K562 (cell line): ENCODE results near the gene UBAC2. TPM values are rescaled to one million over a fixed set of nuclear protein-coding genes. Genes with fewer than 3 reads are reported as not detected.

Experiments
- ATAC-seq: fragments of 200-7000 bp; cut with Tn5 transposase; 3 replicates; pipeline ENCODE4 v1.9.1; 2020; ENCODE audit warnings: moderate library complexity
- BruUV-seq: library from RNA; stranded (reverse); fragments of 400-500 nt; replicated peaks from 2 replicates; lab custom pipeline; 2021; lab: Mats Ljungman, UMichigan
- CTCF ChIA-PET: fragments of 300-600 bp; formaldehyde crosslinking; extraction: SDS; loops from one replicate; lab custom pipeline; 2021; ENCODE audit warnings: low intra/inter-chr PET ratio; lab: Yijun Ruan, JAX
- POLR2A ChIA-PET: fragments of 300-600, 350-650 bp; sonication (Branson Sonifier 250); formaldehyde crosslinking; extraction: SDS; loops from one replicate; lab custom pipeline; 2021; ENCODE audit warnings: antibody characterized with exemption, inconsistent platforms; lab: Yijun Ruan, JAX
- DNase-seq, 4 experiments: peaks; one replicate each; pipeline versions ENCODE4 v3.0.0 to v3.0.0-alpha.2; 2011 to 2018; ENCODE audit warnings: low spot score in 3 of 4, mixed read lengths in 3 of 4; ENCODE audit errors: extremely low read depth in 1 of 4
- FAIRE-seq: peaks from 2 replicates; lab custom pipeline; 2011; peaks lifted over from hg19 to GRCh38; lab: Jason Lieb, UNC
- H2AFZ ChIP-seq: 2 replicates; pipeline ENCODE4 v1.6.0; 2011; ENCODE audit warnings: low read depth, low read length, control low read depth, inconsistent platforms
- H3K27ac ChIP-seq: fragments of 200-600 bp; 3 replicates; pipeline ENCODE4 v1.8.0; 2011; ENCODE audit warnings: low read depth, mild to moderate bottlenecking, control low read depth, inconsistent platforms, low read length, moderate library complexity, mixed read lengths; ENCODE audit errors: extremely low read depth
- H3K27me3 ChIP-seq, 2 experiments: fragments of 300-600 bp in 1 of 2; 2 replicates in 1 of 2; 3 replicates in 1 of 2; pipeline versions ENCODE4 v1.6.0 to v1.8.0; 2011; ENCODE audit warnings: inconsistent platforms in 2 of 2, low read length in 2 of 2, mild to moderate bottlenecking in 1 of 2, mixed read lengths in 1 of 2, moderate library complexity in 1 of 2; ENCODE audit not compliant: control insufficient read depth in 2 of 2, insufficient read depth in 2 of 2
- H3K36me3 ChIP-seq: fragments of 300-600 bp; 3 replicates; pipeline ENCODE4 v1.8.0; 2011; ENCODE audit warnings: mild to moderate bottlenecking, low read length, inconsistent platforms; ENCODE audit not compliant: control insufficient read depth, insufficient read depth
- H3K4me1 ChIP-seq, 2 experiments: fragments of 200-600 bp in 1 of 2; replicated peaks in 1 of 2; 2 replicates in 1 of 2; 3 replicates in 1 of 2; pipeline versions ENCODE4 v1.5.1 to v1.8.0; 2011; ENCODE audit warnings: inconsistent platforms in 2 of 2, low read length in 2 of 2, mild to moderate bottlenecking in 1 of 2, mixed read lengths in 1 of 2, moderate library complexity in 1 of 2; ENCODE audit not compliant: control insufficient read depth in 2 of 2, insufficient read depth in 2 of 2
- H3K4me2 ChIP-seq: 2 replicates; pipeline ENCODE4 v1.6.1; 2011; ENCODE audit warnings: low read length, control low read depth, inconsistent platforms, mixed read lengths; ENCODE audit not compliant: insufficient read depth
- H3K4me3 ChIP-seq: fragments of 200-600 bp; sonication (generic), shearing (Covaris generic); 2 replicates; pipeline ENCODE4 v1.5.1; 2016; ENCODE audit warnings: control low read depth, inconsistent platforms
- H3K79me2 ChIP-seq: fragments of 200-600 bp; 3 replicates; pipeline ENCODE4 v1.8.0; 2011; ENCODE audit warnings: low read length, inconsistent platforms; ENCODE audit not compliant: control insufficient read depth, insufficient read depth
- H3K9ac ChIP-seq, 2 experiments: 2 replicates each; pipeline versions ENCODE4 v1.6.0 to v1.6.1; 2011; ENCODE audit warnings: low read depth in 2 of 2, low read length in 2 of 2, control low read depth in 1 of 2, inconsistent platforms in 1 of 2, mild to moderate bottlenecking in 1 of 2, mixed read lengths in 1 of 2; ENCODE audit not compliant: insufficient read depth in 1 of 2
- H3K9me1 ChIP-seq: one replicate; pipeline ENCODE4 v1.6.0; 2011; ENCODE audit warnings: inconsistent platforms, mild to moderate bottlenecking, low read length, moderate library complexity; ENCODE audit not compliant: control insufficient read depth, insufficient read depth
- H3K9me3 ChIP-seq: replicated peaks from 2 replicates; pipeline ENCODE4 v1.5.1; 2011; ENCODE audit warnings: low read depth, low read length, inconsistent platforms; ENCODE audit not compliant: control insufficient read depth, insufficient read depth
- H4K20me1 ChIP-seq: replicated peaks from 2 replicates; pipeline ENCODE4 v1.6.1; 2011; ENCODE audit warnings: low read length, inconsistent platforms, mixed read lengths; ENCODE audit not compliant: control insufficient read depth, insufficient read depth
- NCOA1 ChIP-seq: fragments of 450-650 bp; IDR thresholded peaks from 2 replicates; pipeline ENCODE4 v1.6.1; 2016; ENCODE audit warnings: low read depth
- SRF ChIP-seq, 2 experiments: fragments of 250-450, 450-650 bp in 1 of 2; sonication (Bioruptor Pico) in 1 of 2; sonication (generic) in 1 of 2; formaldehyde crosslinking; IDR thresholded peaks; 2 replicates each; pipeline versions ENCODE4 v1.5.0 to v1.5.1; 2020 to 2022; ENCODE audit warnings: mild to moderate bottlenecking in 1 of 2, missing genetic modification reagents in 1 of 2
- STAG1 ChIP-seq: sonication (generic); formaldehyde crosslinking; IDR thresholded peaks from 2 replicates; pipeline ENCODE4 v1.5.0; 2020; ENCODE audit warnings: missing genetic modification reagents, borderline replicate concordance
- ZNF23 ChIP-seq: fragments of 250-450 bp; sonication (Bioruptor Pico); IDR thresholded peaks from 2 replicates; pipeline ENCODE4 v1.4.0; 2020; ENCODE audit warnings: mild to moderate bottlenecking
- ZNF3 ChIP-seq: fragments of 250-450 bp; sonication (Bioruptor Pico); IDR thresholded peaks from 2 replicates; pipeline ENCODE4 v1.5.0; 2021; ENCODE audit warnings: mild to moderate bottlenecking, moderate library complexity
- whole genome bisulfite sequencing: fragments of 100-300 bp; shearing (Covaris generic); methylation state at CpG from one replicate; pipeline ENCODE4 v1.1.6; 2016; ENCODE audit warnings: low coverage, mixed read lengths; ENCODE audit not compliant: insufficient coverage; ENCODE audit errors: missing lambda C conversion rate; 5-methylcytosine and 5-hydroxymethylcytosine counted together
- in situ Hi-C: fragments of 300-500 bp; cut with MboI; formaldehyde crosslinking; loops from 4 replicates; pipeline ENCODE4 v1.15.0; 2018; ENCODE audit warnings: inconsistent platforms, mixed read lengths
- intact Hi-C: fragments of 100-400 bp; cut with micrococcal nuclease; formaldehyde crosslinking; loops from 2 replicates; pipeline ENCODE4 v1.14.2; 2022
- polyA plus RNA-seq, 8 experiments: library from polyadenylated mRNA; depleted of rRNA in 4 of 8; stranded (reverse) in 5 of 8; unstranded in 3 of 8; fragments of >200 nt; fragmentation: Nextera tagmentation in 2 of 8; fragmentation: Illumina TruSeq in 1 of 8; extraction: Ambion mirVana in 2 of 8; extraction: Trizol in 1 of 8; gene quantifications; 2 replicates each; pipeline versions ENCODE4 v1.2.1 to v1.2.3, GENCODE V29; 2011 to 2014; ENCODE audit warnings: inconsistent platforms in 1 of 8, missing spikeins in 1 of 8
- total RNA-seq, 7 experiments: library from RNA; depleted of rRNA in 6 of 7; stranded (reverse); fragments of >200 nt in 6 of 7; fragmentation: Illumina TruSeq in 2 of 7; extraction: Trizol in 2 of 7; gene quantifications; 2 replicates each; pipeline versions ENCODE4 v1.2.1 to v1.2.3, GENCODE V29; 2011 to 2021; ENCODE audit warnings: low replicate concordance in 1 of 7
- TF ChIP-seq, protein P1 (sequence below): sonication (generic); formaldehyde crosslinking; IDR thresholded peaks from 2 replicates; pipeline ENCODE4 v1.8.0; 2022; ENCODE audit warnings: mild to moderate bottlenecking, missing genetic modification reagents
- TF ChIP-seq, protein P2 (sequence below), 2 experiments: fragments of 450-650 bp in 1 of 2; sonication (generic) in 1 of 2; formaldehyde crosslinking; conservative IDR thresholded peaks; 2 replicates each; pipeline versions ENCODE4 v1.4.0 to v1.8.1; 2020 to 2022; ENCODE audit warnings: mild to moderate bottlenecking in 1 of 2, missing genetic modification reagents in 1 of 2
- TF ChIP-seq, protein P3 (sequence below): fragments of 250-450 bp; sonication (Bioruptor Pico); IDR thresholded peaks from 2 replicates; pipeline ENCODE4 v1.4.0; 2020
- TF ChIP-seq, protein P4 (sequence below): fragments of 450-650 bp; IDR thresholded peaks from 2 replicates; pipeline ENCODE4 v1.6.1; 2018; ENCODE audit not compliant: partially characterized antibody

Gene UBAC2
- total and polyA plus RNA-seq, 9 of the 15 experiments (the other 6 are each of a cell fraction or from before 2014, with no cell fraction given): 6.0 to 84.1 (median 32.3) TPM

DNA sequence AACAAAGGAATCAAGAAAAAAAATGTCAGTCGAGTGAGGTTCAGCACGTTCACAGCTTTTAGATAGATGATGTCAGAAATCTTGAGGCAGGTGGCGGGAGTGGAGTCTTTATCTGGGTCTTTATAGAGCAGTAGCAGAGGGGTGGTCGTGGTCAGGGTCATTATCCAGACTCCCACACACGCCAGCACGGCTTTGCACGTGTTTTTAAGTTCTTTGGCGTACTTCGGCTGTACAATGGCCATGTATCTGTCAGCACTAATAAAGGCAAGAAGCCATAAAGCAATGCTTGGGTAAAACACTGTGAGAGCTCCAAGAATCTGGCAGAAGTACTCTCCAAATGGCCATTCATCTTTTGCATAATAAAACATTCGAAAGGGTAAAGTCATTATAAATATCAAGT is 54.6 kb downstream of the UBAC2 start:
- H3K27ac ChIP-seq: no peak overlapping the region
- H3K4me3 ChIP-seq: no peak overlapping the region
- no TSS peak for BruUV-seq
- no peaks in the 10 kb centered on the region for H3K27me3 ChIP-seq
- H3K36me3 ChIP-seq: peaks cover 38% of the 10 kb centered on the region; the same call in 2 of the 3 replicates
- FAIRE-seq (no peak), DNase-seq (no peak), ATAC-seq (no peak)
- H2AFZ ChIP-seq: no peak overlapping the region
- H3K9me3 ChIP-seq: no peaks in the 10 kb centered on the region
- intact Hi-C loops (no loop called here), in situ Hi-C loops (no loop called here)
- POLR2A ChIA-PET: interaction anchor here (1.9 kb wide), 1 partner anchor 9 kb away, joined by 5 read pairs; no protein-coding TSS in a partner anchor
- WGBS: 61% methylated on average over 7 of the region's 10 CpGs
- H3K4me1 ChIP-seq: no peaks in the 10 kb centered on the region
- no peaks in the 10 kb centered on the region for H4K20me1 ChIP-seq
- no peaks in the 10 kb centered on the region for H3K9me1 ChIP-seq
- CTCF ChIA-PET: no interaction called here
- no peaks in the 10 kb centered on the region for H3K79me2 ChIP-seq
- no peak overlapping the region for H3K9ac ChIP-seq
- no peak overlapping the region for H3K4me2 ChIP-seq
- TF ChIP-seq, protein P1, sequence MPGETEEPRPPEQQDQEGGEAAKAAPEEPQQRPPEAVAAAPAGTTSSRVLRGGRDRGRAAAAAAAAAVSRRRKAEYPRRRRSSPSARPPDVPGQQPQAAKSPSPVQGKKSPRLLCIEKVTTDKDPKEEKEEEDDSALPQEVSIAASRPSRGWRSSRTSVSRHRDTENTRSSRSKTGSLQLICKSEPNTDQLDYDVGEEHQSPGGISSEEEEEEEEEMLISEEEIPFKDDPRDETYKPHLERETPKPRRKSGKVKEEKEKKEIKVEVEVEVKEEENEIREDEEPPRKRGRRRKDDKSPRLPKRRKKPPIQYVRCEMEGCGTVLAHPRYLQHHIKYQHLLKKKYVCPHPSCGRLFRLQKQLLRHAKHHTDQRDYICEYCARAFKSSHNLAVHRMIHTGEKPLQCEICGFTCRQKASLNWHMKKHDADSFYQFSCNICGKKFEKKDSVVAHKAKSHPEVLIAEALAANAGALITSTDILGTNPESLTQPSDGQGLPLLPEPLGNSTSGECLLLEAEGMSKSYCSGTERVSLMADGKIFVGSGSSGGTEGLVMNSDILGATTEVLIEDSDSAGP (CRISPR knock-in tag): no peak
- TF ChIP-seq STAG1 (no peak), NCOA1 (no peak), ZNF23 (CRISPR knock-in tag) (no peak), SRF (CRISPR knock-in tag; IDR thresholded peaks at IDR 0.05) (no peak), ZNF3 (no peak)
- TF ChIP-seq, protein P2, sequence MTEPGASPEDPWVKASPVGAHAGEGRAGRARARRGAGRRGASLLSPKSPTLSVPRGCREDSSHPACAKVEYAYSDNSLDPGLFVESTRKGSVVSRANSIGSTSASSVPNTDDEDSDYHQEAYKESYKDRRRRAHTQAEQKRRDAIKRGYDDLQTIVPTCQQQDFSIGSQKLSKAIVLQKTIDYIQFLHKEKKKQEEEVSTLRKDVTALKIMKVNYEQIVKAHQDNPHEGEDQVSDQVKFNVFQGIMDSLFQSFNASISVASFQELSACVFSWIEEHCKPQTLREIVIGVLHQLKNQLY (CRISPR knock-in tag; conservative IDR thresholded peaks at IDR 0.05): no peak
- TF ChIP-seq, protein P3, sequence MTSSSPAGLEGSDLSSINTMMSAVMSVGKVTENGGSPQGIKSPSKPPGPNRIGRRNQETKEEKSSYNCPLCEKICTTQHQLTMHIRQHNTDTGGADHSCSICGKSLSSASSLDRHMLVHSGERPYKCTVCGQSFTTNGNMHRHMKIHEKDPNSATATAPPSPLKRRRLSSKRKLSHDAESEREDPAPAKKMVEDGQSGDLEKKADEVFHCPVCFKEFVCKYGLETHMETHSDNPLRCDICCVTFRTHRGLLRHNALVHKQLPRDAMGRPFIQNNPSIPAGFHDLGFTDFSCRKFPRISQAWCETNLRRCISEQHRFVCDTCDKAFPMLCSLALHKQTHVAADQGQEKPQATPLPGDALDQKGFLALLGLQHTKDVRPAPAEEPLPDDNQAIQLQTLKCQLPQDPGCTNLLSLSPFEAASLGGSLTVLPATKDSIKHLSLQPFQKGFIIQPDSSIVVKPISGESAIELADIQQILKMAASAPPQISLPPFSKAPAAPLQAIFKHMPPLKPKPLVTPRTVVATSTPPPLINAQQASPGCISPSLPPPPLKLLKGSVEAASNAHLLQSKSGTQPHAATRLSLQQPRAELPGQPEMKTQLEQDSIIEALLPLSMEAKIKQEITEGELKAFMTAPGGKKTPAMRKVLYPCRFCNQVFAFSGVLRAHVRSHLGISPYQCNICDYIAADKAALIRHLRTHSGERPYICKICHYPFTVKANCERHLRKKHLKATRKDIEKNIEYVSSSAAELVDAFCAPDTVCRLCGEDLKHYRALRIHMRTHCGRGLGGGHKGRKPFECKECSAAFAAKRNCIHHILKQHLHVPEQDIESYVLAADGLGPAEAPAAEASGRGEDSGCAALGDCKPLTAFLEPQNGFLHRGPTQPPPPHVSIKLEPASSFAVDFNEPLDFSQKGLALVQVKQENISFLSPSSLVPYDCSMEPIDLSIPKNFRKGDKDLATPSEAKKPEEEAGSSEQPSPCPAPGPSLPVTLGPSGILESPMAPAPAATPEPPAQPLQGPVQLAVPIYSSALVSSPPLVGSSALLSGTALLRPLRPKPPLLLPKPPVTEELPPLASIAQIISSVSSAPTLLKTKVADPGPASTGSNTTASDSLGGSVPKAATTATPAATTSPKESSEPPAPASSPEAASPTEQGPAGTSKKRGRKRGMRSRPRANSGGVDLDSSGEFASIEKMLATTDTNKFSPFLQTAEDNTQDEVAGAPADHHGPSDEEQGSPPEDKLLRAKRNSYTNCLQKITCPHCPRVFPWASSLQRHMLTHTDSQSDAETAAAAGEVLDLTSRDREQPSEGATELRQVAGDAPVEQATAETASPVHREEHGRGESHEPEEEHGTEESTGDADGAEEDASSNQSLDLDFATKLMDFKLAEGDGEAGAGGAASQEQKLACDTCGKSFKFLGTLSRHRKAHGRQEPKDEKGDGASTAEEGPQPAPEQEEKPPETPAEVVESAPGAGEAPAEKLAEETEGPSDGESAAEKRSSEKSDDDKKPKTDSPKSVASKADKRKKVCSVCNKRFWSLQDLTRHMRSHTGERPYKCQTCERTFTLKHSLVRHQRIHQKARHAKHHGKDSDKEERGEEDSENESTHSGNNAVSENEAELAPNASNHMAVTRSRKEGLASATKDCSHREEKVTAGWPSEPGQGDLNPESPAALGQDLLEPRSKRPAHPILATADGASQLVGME: no peak
- TF ChIP-seq, protein P4, sequence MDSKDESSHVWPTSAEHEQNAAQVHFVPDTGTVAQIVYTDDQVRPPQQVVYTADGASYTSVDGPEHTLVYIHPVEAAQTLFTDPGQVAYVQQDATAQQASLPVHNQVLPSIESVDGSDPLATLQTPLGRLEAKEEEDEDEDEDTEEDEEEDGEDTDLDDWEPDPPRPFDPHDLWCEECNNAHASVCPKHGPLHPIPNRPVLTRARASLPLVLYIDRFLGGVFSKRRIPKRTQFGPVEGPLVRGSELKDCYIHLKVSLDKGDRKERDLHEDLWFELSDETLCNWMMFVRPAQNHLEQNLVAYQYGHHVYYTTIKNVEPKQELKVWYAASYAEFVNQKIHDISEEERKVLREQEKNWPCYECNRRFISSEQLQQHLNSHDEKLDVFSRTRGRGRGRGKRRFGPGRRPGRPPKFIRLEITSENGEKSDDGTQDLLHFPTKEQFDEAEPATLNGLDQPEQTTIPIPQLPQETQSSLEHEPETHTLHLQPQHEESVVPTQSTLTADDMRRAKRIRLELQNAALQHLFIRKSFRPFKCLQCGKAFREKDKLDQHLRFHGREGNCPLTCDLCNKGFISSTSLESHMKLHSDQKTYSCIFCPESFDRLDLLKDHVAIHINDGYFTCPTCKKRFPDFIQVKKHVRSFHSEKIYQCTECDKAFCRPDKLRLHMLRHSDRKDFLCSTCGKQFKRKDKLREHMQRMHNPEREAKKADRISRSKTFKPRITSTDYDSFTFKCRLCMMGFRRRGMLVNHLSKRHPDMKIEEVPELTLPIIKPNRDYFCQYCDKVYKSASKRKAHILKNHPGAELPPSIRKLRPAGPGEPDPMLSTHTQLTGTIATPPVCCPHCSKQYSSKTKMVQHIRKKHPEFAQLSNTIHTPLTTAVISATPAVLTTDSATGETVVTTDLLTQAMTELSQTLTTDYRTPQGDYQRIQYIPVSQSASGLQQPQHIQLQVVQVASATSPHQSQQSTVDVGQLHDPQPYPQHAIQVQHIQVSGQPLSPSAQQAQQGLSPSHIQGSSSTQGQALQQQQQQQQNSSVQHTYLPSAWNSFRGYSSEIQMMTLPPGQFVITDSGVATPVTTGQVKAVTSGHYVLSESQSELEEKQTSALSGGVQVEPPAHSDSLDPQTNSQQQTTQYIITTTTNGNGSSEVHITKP: no peak
